ENCODE measurements around the gene CPAMD8. TPM values are rescaled to one million over a fixed set of nuclear protein-coding genes. Genes with fewer than 3 reads are reported as not detected.
"Not testable (repeated sequence)": the region's sequence is repeated elsewhere in the genome, so short reads cannot be mapped to it uniquely, and the experiment has no call there.

The CPAMD8 gene
- total RNA-seq, 3 donors from 2014 or later: 2.3 to 5.8 (median 3.1) TPM

DNA sequence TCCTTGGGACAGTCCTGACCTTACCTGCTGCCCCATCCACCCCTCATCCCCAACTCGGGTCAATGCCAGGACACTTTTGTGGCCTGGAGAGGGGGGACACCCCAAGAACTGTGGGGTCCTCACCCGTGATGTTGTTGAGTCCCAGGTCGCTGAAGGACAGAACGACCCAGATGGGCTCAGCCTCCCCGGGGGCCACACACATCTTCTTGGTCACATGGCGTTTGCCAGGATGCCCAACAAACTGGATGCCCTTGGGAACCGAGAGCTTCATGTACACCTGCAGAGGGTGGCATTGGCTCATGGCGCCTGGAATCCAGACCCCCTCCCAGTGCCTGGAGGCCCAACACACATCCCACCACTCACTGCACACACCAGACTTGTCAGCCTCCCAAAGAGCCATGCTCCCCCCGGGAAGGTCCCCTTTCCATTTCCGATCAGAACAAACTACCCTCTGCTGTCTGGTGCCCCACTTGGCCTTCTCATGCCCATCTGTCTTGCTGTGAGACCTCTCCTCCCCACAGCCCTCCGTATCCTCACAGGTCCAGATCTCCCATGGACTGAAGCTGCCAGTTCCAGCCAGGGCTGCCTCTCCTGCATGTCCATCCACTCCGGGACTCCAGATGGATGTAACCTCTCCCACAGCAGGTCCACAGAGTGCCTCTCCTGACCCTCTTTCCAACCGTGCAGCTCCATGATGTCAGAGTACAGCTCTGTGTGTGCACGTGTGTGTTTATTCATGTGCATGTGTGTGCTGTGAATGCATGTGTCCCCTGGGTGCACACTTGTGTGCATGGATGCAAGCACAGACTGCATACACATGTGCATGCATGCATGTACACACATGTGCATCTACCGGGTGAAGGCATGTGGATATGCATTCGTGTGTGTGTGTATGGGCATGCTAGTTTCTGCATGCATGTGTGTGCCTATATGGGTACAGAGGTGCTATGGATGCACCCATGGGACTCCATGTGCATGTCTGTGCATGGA lies 79.4 kb downstream of the CPAMD8 start:
- DNase-seq (no peak), ATAC-seq (no peak)
- intact Hi-C loops (cut with DNase I, micrococcal nuclease): no loop called here
- no peak overlapping the region for H3K4me3 ChIP-seq
- TF ChIP-seq, protein P1, sequence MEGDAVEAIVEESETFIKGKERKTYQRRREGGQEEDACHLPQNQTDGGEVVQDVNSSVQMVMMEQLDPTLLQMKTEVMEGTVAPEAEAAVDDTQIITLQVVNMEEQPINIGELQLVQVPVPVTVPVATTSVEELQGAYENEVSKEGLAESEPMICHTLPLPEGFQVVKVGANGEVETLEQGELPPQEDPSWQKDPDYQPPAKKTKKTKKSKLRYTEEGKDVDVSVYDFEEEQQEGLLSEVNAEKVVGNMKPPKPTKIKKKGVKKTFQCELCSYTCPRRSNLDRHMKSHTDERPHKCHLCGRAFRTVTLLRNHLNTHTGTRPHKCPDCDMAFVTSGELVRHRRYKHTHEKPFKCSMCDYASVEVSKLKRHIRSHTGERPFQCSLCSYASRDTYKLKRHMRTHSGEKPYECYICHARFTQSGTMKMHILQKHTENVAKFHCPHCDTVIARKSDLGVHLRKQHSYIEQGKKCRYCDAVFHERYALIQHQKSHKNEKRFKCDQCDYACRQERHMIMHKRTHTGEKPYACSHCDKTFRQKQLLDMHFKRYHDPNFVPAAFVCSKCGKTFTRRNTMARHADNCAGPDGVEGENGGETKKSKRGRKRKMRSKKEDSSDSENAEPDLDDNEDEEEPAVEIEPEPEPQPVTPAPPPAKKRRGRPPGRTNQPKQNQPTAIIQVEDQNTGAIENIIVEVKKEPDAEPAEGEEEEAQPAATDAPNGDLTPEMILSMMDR (IDR thresholded peaks at IDR 0.05): no peak
- H3K9me3 ChIP-seq: no peaks in the 10 kb centered on the region
- H3K4me1 ChIP-seq (ENCODE audit: low read depth): no peaks in the 10 kb centered on the region
- H3K36me3 ChIP-seq (ENCODE audit: low read depth): no peaks in the 10 kb centered on the region

DNA sequence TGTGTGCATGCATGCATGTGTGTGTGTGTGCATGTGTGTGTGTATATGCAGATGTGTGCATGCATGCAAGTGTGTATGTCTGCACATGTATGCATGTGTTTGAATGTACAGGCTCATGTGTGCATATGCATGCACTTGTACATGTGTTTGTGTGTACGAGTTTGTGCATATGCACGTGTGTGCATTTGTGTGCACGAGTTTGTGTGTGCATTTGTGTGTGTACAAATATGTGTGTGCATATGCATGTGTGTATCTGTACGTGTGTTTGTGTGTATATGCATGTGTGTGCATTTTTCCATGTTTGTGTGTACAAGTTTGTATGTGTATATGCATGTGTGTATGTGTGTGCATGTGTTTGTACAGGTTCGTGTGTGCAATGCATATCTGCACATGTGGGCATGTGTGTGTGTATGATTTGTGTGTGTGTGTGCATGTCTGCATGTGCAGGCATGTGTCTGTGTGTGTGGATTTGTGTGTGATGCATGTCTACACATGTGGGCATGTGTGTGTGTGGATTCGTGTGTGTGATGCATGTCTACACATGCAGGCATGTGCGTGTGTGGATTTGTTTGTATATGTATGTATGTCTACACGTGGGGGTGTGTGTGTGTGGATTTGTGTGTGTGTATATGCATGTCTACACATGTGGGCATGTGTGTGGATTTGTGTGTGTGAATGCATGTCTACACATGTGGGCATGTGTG lies 80.7 kb downstream of the CPAMD8 start:
- intact Hi-C loops (cut with DNase I, micrococcal nuclease): no loop called here
- Histone ChIP-seq H3K9me3 (no peaks in the 10 kb centered on the region), H3K4me3 (no peak overlapping the region), H3K4me1 (ENCODE audit: low read depth) (no peaks in the 10 kb centered on the region), H3K36me3 (ENCODE audit: low read depth) (no peaks in the 10 kb centered on the region)
- TF ChIP-seq, protein P1 (IDR thresholded peaks at IDR 0.05): no peak
- DNase-seq (no peak), ATAC-seq (no peak)

DNA sequence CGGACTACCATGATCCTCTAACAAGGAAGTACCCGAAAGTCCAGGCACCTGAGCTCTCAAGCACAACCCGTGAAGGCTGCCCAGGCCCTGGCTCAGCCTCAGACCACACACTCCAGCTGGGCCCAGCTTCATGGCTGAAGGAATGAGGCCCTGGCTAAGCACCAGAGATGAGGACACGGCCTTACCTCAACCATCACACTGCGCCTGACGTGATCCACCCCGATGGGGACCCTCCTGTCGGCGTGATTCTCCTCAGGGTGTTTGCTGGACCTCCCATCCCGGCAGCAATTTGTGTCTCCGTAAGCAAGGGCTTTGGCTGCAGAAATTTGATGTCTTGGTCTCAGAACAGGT lies 81.3 kb downstream of the CPAMD8 start:
- no peak overlapping the region for H3K4me3 ChIP-seq
- H3K9me3 ChIP-seq: no peaks in the 10 kb centered on the region
- TF ChIP-seq, protein P1 (IDR thresholded peaks at IDR 0.05): no peak
- no peaks in the 10 kb centered on the region for H3K36me3 ChIP-seq (ENCODE audit: low read depth)
- ATAC-seq: no peak
- intact Hi-C loops (cut with DNase I, micrococcal nuclease): no loop called here
- no peak for DNase-seq
- H3K4me1 ChIP-seq (ENCODE audit: low read depth): no peaks in the 10 kb centered on the region

DNA sequence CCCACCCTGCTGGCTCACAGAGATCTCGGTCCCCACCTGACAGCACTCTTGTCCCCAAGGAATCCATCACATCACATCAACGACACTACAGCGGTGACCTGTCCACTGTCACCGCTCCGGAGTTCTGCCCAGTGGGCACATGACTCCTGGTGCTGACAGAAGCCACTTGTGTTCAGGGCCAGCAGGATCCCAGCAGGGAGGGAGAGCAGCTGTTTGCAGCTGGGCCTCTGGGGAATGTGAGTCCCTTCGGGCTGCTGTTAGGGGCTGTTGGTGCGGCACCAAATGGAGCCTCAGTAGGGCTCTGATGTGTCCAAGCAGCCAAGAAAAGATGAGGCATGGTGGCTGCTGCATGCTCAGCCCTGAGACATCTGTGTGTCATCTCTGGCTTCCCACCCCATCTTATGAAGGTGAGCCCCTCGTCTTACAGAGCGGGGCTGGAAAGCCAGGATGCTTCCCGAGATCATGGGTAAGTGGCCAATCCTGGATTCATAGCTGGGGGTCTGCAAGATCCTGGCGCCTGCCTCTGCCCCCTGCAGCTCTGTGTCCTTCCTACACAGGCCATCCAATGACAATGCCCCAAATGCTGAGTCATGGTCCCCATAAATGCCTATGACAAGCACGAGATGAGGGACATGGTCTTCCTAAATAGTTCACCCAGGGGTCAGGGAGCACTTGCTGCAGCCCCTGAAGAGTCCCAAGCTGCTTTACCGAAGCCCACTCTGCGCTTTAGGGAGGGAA lies 81.8 kb downstream of the CPAMD8 start:
- ATAC-seq: no peak
- intact Hi-C loops (cut with DNase I, micrococcal nuclease): no loop called here
- TF ChIP-seq, protein P1 (IDR thresholded peaks at IDR 0.05): no peak
- no peaks in the 10 kb centered on the region for H3K9me3 ChIP-seq
- DNase-seq: no peak
- no peak overlapping the region for H3K4me3 ChIP-seq
- no peaks in the 10 kb centered on the region for H3K36me3 ChIP-seq (ENCODE audit: low read depth)
- H3K4me1 ChIP-seq (ENCODE audit: low read depth): no peaks in the 10 kb centered on the region

DNA sequence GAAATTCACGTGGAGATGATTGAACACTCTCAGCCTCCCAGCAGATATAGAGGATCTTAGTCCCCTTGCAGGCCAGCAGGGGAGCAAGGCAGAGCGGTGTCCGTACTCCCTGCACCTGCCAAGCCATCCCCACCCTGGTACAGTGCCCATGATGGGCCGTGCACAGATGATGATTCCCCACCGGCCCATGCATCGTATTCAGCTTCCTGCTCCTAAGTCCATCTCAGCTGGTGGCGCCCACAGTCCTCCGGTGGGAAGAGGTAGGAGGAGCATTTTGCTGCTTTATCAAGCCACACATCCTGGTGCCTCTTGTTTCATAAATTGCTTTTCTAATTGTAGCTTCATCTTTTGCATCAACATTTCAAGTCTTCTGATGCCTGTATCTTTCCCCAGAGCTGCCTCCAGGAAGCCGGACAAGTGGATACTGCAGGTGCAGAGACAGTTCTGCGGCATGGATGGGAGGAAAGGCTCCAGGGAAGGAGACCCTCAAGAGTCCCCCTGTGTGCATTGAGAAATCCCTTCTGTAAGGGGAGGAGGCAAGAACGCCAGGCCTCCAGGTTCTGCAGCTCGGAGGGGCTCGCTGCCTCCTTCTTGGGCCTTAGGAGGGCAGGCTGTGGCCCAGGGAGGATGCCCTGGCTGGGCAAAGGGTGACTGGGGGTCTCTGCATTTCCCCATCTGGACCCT lies 82.5 kb downstream of the CPAMD8 start:
- H3K4me3 ChIP-seq: no peak overlapping the region
- intact Hi-C loops (cut with DNase I, micrococcal nuclease): no loop called here
- no peaks in the 10 kb centered on the region for H3K9me3 ChIP-seq
- DNase-seq (no peak), ATAC-seq (no peak)
- no peaks in the 10 kb centered on the region for H3K4me1 ChIP-seq (ENCODE audit: low read depth)
- H3K36me3 ChIP-seq (ENCODE audit: low read depth): no peaks in the 10 kb centered on the region
- TF ChIP-seq, protein P1 (IDR thresholded peaks at IDR 0.05): no peak

DNA sequence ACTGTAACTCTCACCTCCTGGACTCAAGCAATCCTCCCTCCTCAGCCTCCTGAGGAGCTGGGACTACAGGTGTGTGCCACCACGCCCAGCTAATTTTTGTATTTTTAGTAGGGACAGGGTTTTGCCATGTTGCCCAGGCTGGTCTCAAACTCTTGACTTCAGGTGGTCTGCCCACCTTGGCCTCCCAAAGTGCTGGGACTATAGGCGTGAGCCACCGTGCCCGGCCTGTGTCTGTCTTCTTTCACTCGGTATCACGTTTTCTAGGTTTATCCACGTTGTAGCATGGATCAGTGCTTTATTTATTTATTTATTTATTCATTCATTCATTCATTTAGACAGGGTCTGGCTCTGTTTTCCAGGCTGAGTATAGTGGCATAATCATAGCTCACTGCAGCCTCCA lies 83.5 kb downstream of the CPAMD8 start:
- H3K4me3 ChIP-seq; DNase-seq; H3K36me3 ChIP-seq (ENCODE audit: low read depth); H3K9me3 ChIP-seq; H3K4me1 ChIP-seq (ENCODE audit: low read depth); intact Hi-C loops (cut with DNase I, micrococcal nuclease); ATAC-seq: not testable (repeated sequence)

Measured in mucosa of descending colon (tissue), 3 donors.